TTC549 (cell line): Measurements from ENCODE around the gene KANSL1L.
"Not testable (repeated sequence)": the region's sequence is repeated elsewhere in the genome, so short reads cannot be mapped to it uniquely, and the experiment has no call there.

Source experiments
- FAIRE-seq: peaks from 2 replicates; lab custom pipeline; 2012; peaks lifted over from hg19 to GRCh38; lab: Jason Lieb, UNC

KANSL1L gene, protein sequence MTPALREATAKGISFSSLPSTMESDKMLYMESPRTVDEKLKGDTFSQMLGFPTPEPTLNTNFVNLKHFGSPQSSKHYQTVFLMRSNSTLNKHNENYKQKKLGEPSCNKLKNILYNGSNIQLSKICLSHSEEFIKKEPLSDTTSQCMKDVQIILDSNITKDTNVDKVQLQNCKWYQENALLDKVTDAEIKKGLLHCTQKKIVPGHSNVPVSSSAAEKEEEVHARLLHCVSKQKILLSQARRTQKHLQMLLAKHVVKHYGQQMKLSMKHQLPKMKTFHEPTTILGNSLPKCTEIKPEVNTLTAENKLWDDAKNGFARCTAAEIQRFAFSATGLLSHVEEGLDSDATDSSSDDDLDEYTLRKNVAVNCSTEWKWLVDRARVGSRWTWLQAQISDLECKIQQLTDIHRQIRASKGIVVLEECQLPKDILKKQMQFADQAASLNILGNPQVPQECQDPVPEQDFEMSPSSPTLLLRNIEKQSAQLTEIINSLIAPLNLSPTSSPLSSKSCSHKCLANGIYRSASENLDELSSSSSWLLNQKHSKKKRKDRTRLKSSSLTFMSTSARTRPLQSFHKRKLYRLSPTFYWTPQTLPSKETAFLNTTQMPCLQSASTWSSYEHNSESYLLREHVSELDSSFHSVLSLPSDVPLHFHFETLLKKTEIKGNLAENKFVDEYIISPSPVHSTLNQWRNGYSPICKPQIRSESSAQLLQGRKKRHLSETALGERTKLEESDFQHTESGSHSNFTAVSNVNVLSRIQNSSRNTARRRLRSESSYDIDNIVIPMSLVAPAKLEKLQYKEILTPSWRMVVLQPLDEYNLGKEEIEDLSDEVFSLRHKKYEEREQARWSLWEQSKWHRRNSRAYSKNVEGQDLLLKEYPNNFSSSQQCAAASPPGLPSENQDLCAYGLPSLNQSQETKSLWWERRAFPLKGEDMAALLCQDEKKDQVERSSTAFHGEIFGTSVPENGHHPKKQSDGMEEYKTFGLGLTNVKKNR

DNA sequence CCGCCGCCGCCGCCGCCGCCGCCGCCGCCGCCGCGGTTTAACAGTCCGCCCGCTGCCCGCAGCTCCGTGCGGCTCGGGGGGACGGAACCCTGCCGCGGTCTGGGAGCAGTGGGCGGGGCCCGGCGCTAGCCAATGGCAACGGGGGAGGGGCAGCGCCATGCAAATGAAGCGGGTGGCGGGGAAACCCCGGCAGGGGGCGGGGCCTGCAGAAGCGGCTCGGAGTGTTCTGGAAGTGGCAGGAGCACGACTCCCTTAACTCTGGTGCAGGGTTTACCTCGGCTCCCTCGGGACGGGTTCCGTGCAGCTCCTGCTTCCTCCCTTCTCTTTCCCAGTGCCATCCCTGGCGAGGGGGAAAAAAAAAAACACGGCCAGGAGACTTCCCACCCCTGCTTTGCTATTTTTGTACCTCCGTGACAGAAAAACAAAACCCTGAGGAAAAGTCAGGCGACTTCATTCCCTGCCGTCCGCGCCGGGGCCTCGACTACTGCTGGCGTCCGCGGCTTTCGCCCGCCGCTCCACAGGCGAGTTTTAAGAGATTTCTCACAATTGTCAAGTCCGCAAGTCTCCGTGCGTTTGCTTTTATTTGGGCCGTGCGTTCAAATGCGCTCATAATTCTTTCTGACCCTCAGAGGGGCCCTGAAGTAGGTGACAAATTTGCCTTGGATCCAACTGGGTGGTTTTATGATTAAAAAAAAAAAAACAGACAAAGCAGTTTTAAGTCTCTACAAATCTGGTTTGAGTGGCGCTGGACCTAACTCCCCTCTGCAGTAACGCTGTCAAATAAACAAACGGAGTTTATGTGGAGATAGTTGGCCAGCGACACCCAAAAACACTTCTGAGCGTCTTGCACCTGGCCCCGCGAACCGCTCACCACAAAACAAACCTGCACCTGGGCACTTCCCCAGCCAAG lies at the start of gene KANSL1L:
Gene KANSL1L, minus strand, starts transcription at position 101 of the 910 bp plus-strand sequence. CDS start 16,827 bp downstream, outside the sequence.
- FAIRE-seq, result no peak

DNA sequence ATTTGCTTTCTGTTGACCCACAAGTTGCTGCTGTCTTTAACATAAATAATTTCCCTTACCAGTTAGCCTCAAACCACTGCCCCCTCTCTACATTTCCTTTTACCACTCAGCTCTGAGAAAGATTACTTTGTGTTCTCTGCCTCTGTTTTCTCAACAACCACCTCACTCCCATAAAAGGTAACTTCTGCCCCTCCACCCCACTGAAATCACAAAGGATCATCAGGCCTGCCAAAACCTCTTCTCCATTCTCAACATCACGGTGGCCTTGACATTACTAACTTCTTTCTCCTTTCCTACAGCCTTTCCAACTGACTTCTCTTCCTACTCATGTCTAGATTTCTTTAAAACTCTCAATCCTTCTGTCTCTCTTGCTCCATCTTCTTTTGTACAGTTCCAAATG lies 43.9 kb upstream of the KANSL1L start:
- FAIRE-seq, result no peak

DNA sequence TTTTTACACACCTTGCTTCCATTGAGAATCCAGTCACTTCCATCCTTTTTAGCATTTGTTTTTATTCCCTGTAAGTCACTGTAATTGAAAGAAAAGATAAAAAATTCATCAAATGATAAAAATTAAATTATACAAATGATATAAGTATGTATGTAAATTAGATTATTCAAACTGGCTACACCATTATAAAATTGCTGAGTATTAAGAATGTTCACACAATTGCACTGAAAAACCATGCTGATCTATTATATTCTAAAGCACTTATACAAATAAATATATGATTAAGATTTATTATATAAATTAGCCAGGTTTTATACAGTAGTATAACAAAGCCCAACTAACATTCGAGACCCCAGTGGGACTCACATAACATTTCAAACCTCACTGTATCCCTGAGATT lies 39.0 kb upstream of the KANSL1L start:
- no peak for FAIRE-seq

DNA sequence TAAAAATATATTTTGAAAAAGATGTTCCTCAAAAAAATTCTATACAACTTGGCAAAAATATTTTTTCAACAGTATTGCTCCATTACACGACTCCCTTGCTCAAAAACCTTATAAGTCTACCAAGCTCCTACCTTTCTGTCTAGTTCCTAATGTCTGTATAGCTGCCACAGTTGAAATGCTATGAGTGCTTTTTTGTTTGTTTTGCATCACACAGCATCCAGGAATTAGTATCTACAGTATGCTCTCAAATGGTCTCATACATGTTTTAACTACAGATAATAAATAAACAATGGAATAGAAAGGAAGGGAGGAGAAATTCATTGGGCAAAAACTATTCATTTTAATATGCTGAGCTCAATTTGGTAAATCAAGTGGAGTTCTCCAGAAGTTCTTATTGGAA lies 36.7 kb upstream of the KANSL1L start:
- FAIRE-seq, result no peak

DNA sequence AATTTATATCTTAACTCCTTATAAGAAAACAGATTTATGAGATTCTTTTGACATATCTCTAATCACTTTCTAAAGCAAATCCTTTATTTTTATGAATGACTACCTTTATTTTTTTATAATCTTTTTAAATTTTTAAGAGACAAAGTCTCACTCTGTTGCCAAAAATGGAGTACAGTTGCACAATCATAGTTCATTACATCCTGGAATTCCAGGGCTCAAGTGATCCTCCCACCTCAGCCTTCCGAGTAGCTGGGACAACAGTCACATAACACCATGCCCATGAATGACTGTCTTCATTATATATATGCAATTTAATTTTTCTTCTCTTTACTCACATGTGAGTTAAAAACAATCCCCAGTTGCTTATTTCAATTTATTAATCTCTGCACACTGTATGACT lies 32.3 kb upstream of the KANSL1L start:
- FAIRE-seq, result no peak

DNA sequence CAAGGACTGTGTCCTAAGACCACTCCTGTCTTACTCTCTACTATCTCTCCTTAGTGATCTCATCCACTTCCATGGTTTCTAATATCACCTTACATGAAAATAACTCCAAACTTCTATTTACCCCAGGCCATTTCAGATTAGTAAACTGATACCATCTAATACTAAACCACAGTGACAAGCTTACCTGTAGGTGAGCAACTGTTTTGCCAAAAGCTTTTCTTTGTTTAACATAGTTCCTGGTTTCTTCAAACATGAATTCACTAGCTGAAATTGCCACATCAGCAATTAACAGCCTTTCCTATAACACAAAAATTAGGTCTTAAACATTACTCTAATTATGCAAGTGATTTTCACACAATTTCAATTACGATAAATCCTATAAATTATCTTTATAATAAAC lies 31.9 kb upstream of the KANSL1L start:
- no peak for FAIRE-seq

DNA sequence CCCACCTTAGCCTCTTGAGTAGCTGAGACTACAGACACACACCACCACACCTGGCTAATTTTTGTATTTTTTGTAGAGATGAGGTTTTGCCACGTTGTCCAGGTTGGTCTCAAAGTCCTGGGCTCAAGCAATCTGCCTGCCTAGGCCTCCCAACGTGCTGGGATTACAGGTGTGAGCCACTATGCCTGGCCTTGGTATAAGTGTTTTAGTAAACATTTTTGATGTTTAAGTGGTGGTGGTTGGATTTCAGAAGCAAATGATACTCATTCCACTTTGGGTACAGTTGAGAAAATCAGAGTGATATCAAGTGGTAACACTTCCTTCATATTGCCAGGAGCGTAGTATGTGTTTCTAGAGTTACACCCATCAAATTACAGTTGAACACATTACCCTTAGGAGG lies 28.6 kb upstream of the KANSL1L start:
- no peak for FAIRE-seq

DNA sequence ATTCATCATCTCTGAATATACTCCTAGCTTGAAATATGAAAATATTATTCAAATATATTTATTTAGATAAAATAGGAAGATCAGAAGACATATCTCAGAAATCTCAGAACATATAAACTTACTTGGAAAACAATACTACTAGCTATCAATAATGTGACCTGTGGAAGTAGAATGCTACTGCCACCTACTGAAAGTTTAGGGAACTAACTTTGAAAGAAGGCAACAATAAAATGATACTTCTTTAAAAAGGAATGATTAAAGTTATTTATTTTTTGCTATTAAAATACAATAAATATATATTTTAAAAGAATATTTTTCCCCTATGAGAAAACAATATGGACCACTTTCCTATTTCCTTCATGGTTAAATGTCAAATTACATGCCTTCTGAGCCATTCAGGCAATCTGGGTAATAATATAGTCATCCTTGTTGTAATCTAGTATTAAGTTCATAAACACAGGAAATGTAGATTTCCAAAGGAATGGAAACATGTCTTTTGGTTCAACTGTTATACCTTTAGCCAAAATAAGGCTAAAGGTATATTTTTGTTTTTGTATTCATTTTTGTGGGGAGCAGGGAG lies 28.1 kb upstream of the KANSL1L start:
- FAIRE-seq, result peak; percentile 97

DNA sequence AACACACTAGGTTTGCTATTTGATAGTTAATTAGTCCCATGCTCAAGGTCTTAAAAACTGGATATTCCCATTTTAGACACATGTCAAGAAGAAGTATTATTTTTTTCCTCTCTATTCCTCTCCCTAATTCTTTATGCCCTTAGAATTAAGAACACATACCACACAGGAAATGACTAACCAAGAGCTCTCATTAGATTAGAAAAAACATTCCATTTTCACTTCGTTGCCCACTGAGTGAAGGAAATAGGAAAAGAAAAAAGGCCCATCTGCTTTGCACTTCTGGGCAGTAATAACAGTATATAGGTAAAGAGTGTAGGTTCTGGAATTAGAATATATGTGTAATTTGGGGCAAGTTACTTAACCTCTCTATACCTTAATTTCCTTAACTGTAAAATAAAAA lies 27.1 kb upstream of the KANSL1L start:
- no peak for FAIRE-seq

DNA sequence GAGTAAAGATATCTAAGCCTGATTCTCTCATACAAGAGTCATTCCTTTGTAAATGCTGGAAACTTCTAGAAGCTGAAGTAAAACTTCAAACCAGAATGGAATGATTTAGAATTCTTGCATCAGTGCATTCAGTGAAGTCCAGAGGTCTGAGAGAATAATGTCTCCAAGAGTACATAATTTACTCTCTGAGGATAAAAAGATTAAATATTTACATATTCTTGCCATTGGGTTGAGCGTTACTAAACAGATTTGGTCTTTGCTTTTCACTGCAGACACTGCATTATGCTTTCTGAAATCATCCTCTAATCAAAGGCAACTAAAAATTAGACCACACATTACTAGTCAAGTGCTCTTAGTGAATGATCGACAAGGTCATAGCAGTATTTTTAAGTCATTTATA lies 26.5 kb upstream of the KANSL1L start:
- FAIRE-seq, result no peak

DNA sequence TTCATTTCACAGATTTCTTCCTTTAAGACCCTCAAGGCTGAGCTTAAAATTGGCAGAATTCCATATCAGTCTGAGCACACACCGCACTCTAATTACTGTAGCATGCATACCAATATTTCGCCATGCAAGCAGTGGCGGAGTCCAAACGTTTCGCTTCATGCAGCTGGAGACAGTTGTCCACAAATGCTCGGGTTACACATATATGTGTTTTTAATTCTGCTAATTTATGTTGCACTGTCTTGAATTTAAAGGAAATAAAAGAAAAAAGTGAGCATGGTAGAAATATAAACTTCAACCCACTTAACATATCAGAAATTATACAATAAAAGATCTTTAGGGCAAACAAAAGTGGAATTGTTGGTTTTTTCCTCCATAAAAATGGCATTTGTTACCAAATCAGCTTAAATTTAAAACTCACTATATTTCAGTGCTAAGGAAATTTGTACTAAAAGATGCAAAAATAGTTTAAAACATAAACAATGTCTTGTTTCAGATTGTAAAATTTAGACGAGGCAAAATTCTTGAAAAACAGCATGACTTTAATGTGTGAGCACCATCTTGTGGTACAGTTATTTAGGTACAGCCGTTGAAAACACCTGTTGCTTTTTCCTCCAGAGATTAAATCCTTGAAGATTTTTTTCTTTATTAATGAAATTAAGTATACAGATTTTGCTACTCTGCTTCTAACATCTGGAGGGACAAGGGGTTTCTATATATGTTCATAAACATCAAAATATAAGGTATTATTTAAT lies 24.1 kb upstream of the KANSL1L start:
- FAIRE-seq, result peak; percentile 94

DNA sequence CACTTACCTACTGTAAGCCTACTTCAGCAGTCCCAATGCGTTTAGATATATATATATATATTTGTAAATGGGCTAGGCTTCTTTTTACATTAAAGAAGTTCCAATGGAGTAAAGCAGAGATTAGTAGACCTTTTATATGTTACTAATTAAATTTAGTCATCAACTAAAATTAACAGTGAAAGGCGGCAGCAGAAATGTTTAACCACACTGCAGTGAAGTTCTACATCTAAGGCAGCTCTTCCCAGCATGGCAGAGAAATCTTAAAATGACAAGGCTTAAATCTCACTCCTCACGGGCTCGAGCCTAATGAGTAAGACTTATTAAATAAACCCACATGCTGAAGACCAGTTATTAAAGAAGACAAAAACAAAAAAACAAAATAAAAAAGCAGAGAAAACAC lies 19.1 kb upstream of the KANSL1L start:
- FAIRE-seq, result no peak

DNA sequence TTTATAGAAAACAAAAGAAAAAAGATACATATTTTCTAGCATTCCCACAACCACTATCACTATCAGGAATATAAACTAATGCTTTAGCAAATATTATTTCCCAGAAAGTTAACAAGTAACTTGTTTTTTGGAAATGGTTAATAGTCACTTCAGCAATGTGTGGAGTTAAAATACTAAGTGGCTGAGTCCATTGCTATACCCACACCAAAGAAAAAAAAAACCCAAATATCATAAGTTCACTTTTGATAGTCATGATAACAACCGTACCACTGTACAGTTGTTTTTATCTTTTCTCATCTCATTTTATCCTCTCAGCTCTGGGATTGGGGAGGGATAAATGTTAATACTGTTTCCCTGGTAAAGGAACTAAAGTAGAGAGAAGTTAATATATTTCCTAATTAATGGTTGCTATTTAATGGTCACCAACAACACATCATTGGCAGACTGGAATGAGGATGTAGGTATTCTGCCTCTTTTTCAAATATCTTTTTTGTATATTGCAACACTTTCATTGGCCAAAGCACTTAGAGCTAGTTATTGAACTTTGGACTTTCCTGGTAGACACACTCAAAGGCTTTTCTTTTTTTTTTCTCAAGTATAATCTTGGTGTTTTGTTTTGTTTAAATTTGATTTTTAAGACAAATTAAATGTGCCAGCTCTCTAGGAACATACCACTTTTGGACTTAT lies 18.4 kb upstream of the KANSL1L start:
- FAIRE-seq, result no peak

DNA sequence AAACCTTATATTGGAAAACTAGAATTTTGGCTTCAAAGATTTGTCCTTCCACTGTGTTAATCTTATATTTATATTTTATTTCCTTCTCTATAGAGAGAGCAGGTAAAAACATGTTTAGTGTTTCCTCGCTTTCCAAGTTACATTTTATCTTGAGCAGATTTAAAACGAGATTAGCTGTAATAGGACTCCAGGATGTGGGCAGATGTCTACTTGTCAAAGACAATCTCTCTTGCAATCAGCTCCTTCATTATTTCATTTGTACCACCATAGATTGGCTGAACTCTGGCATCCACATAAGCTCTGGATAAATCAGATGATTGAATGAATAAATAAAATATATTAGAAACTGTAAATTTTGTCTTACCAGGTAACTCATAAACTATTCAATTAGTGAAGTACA lies 17.5 kb upstream of the KANSL1L start:
- no peak for FAIRE-seq

DNA sequence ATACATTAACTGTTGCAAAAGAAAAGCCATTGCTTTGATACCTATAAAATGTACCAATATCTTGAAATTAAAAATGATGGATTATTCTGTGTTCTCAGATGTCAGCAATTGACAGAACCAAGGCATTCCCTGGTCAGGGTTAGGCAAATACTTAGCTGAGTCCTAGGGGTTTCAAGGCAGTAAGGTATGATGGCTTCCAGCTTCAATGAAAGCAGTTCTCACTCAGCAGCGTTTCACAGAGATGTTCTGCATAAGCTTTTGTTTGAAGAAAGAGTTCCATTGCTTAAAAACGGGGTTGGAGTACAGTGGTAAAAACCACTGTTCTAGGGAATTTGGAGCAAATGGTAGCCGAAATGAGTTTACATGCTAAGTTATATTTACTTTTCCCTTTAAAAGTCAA lies 17.0 kb upstream of the KANSL1L start:
- no peak for FAIRE-seq

DNA sequence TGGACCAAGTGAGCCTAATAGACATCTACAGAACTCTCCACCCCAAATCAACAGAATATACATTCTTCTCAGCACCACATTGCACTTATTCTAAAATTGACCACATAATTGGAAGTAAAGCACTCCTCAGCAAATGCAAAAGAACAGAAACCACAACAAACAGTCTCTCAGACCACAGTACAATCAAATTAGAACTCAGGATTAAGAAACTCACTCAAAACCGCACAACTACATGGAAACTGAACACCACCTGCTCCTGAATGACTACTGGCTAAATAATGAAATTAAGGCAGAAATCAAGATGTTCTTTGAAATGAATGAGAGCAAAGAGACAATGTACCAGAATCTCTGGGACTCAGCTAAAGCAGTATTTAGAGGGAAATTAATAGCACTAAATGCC lies 12.7 kb upstream of the KANSL1L start:
- FAIRE-seq, result not testable (repeated sequence)

DNA sequence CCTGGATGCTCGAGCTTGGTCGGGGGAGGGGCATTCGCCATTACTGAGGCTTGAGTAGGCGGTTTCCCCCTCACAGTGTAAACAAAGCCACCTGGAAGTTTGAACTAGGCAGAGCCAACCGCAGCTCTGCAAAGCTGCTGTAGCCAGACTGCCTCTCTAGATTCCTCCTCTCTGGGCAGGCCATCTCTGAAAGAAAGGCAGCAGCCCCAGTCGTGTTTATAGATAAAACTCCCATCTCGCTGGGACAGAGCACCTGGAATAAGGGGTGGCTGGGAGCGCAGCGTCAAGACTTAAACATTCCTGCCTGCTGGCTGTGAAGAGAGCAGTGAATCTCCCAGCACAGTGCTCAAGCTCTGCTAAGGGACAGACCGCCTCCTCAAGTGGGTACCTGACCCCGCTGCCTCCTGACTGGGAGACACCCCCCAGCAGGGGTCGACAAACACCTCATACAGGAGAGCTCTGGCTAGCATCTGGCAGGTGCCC lies 10.4 kb upstream of the KANSL1L start:
- FAIRE-seq, result not testable (repeated sequence)

DNA sequence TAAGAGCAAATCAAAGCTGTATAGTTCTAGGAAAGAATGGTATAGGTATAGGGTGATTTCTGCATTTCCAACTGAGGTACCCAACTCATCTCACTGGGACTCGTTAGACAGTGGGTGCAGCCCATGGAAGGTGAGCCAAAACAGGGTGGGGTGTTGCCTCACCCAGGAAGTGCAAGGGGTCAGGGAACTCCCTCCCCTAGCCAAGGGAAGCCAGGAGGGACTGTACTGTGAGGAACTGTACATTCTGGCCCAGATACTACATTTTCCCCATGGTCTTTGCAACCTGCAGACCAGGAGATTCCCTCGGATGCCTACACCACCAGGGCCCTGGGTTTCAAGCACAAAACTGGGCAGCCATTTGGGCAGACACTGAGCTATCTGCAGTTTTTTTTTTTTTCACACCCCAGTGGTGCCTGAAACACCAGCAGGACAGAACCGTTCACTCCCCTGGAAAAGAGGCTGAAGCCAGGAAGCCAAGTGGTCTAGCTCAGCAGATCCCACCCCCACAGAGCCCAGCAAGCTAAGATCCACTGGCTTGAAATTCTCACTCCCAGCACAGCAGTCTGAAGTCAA lies 9.9 kb upstream of the KANSL1L start:
- not testable (repeated sequence) for FAIRE-seq

DNA sequence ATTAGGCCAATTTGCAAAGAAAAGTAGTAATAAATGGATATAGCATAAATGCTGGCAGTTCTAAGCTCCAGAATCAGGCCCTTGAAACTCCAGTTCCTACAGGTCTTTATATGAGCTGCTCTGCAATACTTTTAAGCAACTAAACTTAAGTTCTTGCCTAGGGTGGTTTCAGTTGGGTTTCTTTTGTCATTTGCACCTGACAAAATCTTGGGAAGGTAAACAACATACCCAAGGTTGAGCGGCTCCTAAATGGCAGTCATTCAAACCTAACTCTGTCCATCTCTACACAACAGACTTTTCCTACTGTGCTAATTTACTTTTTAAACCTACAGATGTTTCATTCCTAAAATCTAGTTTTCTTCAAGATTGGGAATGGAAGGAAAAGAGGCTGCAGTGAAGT lies 9.3 kb upstream of the KANSL1L start:
- no peak for FAIRE-seq
